ENCODE measurements around the gene CCT7. TPM values are rescaled to one million over a fixed set of nuclear protein-coding genes. Genes with fewer than 3 reads are reported as not detected.
A peak's percentile ranks its signal among the peaks of the same experiment; 100 is the strongest.

The CCT7 gene
- total RNA-seq, 1 experiment from 2014 or later, result 637 TPM

GRCh38 chr2:73268830-73269685 lies 35.0 kb downstream of the CCT7 start:
- ChIA-PET POLR2A (interaction anchor here (1.3 to 1.4 kb wide), 2 partner anchors 21 to 35 kb away, joined by 8 read pairs; partner anchors contain the start of genes CCT7 and PRADC1), CTCF (interaction anchor here (1.4 to 2.2 kb wide), 3 partner anchors 12 to 91 kb away, joined by 6 to 10 read pairs (median 9); no protein-coding TSS in a partner anchor), RAD21 (ENCODE audit: low non-redundant PET in 1 of 2, low total read pairs in 2 of 2, uncharacterized antibody in 2 of 2, unreplicated experiment in 2 of 2) (interaction anchor here in 1 of 2 experiments (1.7 kb wide), 1 partner anchor 91 kb away, joined by 3 read pairs; no protein-coding TSS in a partner anchor)
- Histone ChIP-seq H3K9me2 (ENCODE audit: insufficient read depth) (no peaks in the 10 kb centered on the region), H3K27me3 (ENCODE audit: insufficient read depth, low read length) (no peaks in the 10 kb centered on the region), H4K20me1 (ENCODE audit: insufficient read depth) (no peaks in the 10 kb centered on the region), H3K36me3 (ENCODE audit: control insufficient read depth in 1 of 2, insufficient read depth in 2 of 2, low read length in 2 of 2) (peaks cover 4 to 11% of the 10 kb centered on the region in 2 experiments; a peak in 3 of 4 replicates), H3K4me3 (replicated peaks in 1 of 2; ENCODE audit: low read depth in 1 of 2, low read length in 2 of 2) (peak overlapping the region; percentile 72 to 75), H3K9me3 (ENCODE audit: control insufficient read depth in 1 of 2, insufficient read depth in 1 of 2, low read depth in 1 of 2, low read length in 2 of 2) (no peaks in the 10 kb centered on the region), H3K4me2 (ENCODE audit: low read length) (peak overlapping the region; percentile 98), H3K9ac (ENCODE audit: low read length) (peak overlapping the region; percentile 79), H3K4me1 (ENCODE audit: control insufficient read depth in 1 of 2, insufficient read depth in 2 of 2, low read length in 2 of 2) (peaks cover 8 to 33% of the 10 kb centered on the region in 2 experiments), H3K79me2 (ENCODE audit: insufficient read depth, low read length) (peaks cover 37% of the 10 kb centered on the region), H3K27ac (ENCODE audit: low read depth, low read length) (peak overlapping the region; percentile 94), H2AFZ (ENCODE audit: low read depth, low read length, poor library complexity, severe bottlenecking) (no peak overlapping the region)
- no TSS peak for BruUV-seq (replicated peaks)
- intact Hi-C loops (cut with micrococcal nuclease), result no loop called here
- DNase-seq (ENCODE audit: low read depth, low spot score) (peak; percentile 82), ATAC-seq (peak; percentile 85)
- TF ChIP-seq SIN3A (IDR thresholded peaks at IDR 0.05; ENCODE audit: low read depth) (peak; percentile 81), YY1 (IDR thresholded peaks at IDR 0.05; ENCODE audit: extremely low read depth, insufficient replicate concordance, low read depth, low read length) (no peak), POLR2AphosphoS5 (IDR thresholded peaks at IDR 0.05; ENCODE audit: low read depth, low read length) (peak; percentile 91), RAD21 (IDR thresholded peaks at IDR 0.05; ENCODE audit: low read depth) (no peak; the same call in 1 of the 2 replicates), CTCF (IDR thresholded peaks at IDR 0.05 in 2 of 3, conservative IDR thresholded peaks at IDR 0.05 in 1 of 3; ENCODE audit: borderline replicate concordance in 1 of 3, insufficient read depth in 1 of 3, low read depth in 2 of 3, low read length in 2 of 3) (peak in 2 of 3 experiments; percentile 36 to 37; a peak in 4 of 6 replicates), EZH2 (IDR thresholded peaks at IDR 0.05) (no peak), ZNF274 (IDR thresholded peaks at IDR 0.05; ENCODE audit: low read depth, low read length) (no peak), FOSL1 (IDR thresholded peaks at IDR 0.05; ENCODE audit: low read depth) (no peak), ZFX (IDR thresholded peaks at IDR 0.05) (peak; percentile 98), ZBTB33 (IDR thresholded peaks at IDR 0.05; ENCODE audit: extremely low read depth, insufficient replicate concordance, low read length) (no peak), EGR1 (IDR thresholded peaks at IDR 0.05; ENCODE audit: low read depth) (peak; percentile 64), EZH2phosphoT487 (IDR thresholded peaks at IDR 0.05; ENCODE audit: borderline replicate concordance) (no peak), SRF (IDR thresholded peaks at IDR 0.05; ENCODE audit: low read depth) (no peak), POLR2A (IDR thresholded peaks at IDR 0.05; ENCODE audit: borderline replicate concordance, extremely low read depth, insufficient read depth, insufficient read length) (peak; percentile 68), TCF7L2 (IDR thresholded peaks at IDR 0.05; ENCODE audit: borderline replicate concordance, extremely low read depth, insufficient read depth, insufficient read length) (peak; percentile 13)
- TF ChIP-seq, protein P1, sequence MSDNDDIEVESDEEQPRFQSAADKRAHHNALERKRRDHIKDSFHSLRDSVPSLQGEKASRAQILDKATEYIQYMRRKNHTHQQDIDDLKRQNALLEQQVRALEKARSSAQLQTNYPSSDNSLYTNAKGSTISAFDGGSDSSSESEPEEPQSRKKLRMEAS (IDR thresholded peaks at IDR 0.05), result peak; percentile 74
- TF ChIP-seq, protein P2, sequence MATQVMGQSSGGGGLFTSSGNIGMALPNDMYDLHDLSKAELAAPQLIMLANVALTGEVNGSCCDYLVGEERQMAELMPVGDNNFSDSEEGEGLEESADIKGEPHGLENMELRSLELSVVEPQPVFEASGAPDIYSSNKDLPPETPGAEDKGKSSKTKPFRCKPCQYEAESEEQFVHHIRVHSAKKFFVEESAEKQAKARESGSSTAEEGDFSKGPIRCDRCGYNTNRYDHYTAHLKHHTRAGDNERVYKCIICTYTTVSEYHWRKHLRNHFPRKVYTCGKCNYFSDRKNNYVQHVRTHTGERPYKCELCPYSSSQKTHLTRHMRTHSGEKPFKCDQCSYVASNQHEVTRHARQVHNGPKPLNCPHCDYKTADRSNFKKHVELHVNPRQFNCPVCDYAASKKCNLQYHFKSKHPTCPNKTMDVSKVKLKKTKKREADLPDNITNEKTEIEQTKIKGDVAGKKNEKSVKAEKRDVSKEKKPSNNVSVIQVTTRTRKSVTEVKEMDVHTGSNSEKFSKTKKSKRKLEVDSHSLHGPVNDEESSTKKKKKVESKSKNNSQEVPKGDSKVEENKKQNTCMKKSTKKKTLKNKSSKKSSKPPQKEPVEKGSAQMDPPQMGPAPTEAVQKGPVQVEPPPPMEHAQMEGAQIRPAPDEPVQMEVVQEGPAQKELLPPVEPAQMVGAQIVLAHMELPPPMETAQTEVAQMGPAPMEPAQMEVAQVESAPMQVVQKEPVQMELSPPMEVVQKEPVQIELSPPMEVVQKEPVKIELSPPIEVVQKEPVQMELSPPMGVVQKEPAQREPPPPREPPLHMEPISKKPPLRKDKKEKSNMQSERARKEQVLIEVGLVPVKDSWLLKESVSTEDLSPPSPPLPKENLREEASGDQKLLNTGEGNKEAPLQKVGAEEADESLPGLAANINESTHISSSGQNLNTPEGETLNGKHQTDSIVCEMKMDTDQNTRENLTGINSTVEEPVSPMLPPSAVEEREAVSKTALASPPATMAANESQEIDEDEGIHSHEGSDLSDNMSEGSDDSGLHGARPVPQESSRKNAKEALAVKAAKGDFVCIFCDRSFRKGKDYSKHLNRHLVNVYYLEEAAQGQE (IDR thresholded peaks at IDR 0.05; ENCODE audit: low read depth), result no peak

All from HCT116 (cell line).